HepG2 (cell line): ENCODE data around the gene SLCO4A1. TPM values are rescaled to one million over a fixed set of nuclear protein-coding genes. Genes with fewer than 3 reads are reported as not detected.

Experiments used
- ATAC-seq: fragments of 200-7000 bp; cut with Tn5 transposase; 3 replicates; pipeline ENCODE4 v1.9.1; 2020; ENCODE audit warnings: mild to moderate bottlenecking, moderate library complexity
- BruUV-seq: library from RNA; stranded (reverse); fragments of 400-500 nt; replicated peaks from 2 replicates; lab custom pipeline; 2021; lab: Mats Ljungman, UMichigan
- CTCF ChIA-PET: fragments of 300-600 bp; formaldehyde crosslinking; extraction: SDS; loops from one replicate; lab custom pipeline; 2021; ENCODE audit warnings: low total read pairs, inconsistent platforms, low intra/inter-chr PET ratio; lab: Yijun Ruan, JAX
- POLR2A ChIA-PET: fragments of 350-600 bp; sonication (Branson Sonifier 250); formaldehyde crosslinking; loops from one replicate; lab custom pipeline; 2020; ENCODE audit warnings: antibody characterized with exemption, inconsistent platforms; lab: Yijun Ruan, JAX
- DNase-seq: peaks from one replicate; pipeline ENCODE4 v3.0.0-alpha.2; 2015; ENCODE audit warnings: low spot score
- FAIRE-seq: peaks from 3 replicates; lab custom pipeline; 2011; peaks lifted over from hg19 to GRCh38; lab: Jason Lieb, UNC
- H2AFZ ChIP-seq: one replicate; pipeline ENCODE4 v1.6.1; 2011; ENCODE audit warnings: low read length, inconsistent platforms
- H3K27ac ChIP-seq: fragments of 300-600 bp; 3 replicates; pipeline ENCODE4 v1.8.0; 2011; ENCODE audit warnings: mixed run types, mild to moderate bottlenecking, mixed read lengths, low read length, inconsistent platforms; ENCODE audit not compliant: insufficient read depth; ENCODE audit errors: extremely low read length
- H3K27me3 ChIP-seq, 2 experiments: fragments of 200-600 bp in 1 of 2; 2 replicates in 1 of 2; 3 replicates in 1 of 2; pipeline versions ENCODE4 v1.6.0 to v1.8.0; 2011; ENCODE audit warnings: low read length in 2 of 2, mild to moderate bottlenecking in 2 of 2, moderate library complexity in 2 of 2, inconsistent platforms in 1 of 2; ENCODE audit not compliant: insufficient read depth in 2 of 2, control insufficient read depth in 1 of 2
- H3K36me3 ChIP-seq, 2 experiments: fragments of 200-600 bp in 1 of 2; replicated peaks in 1 of 2; 2 replicates in 1 of 2; 3 replicates in 1 of 2; pipeline versions ENCODE4 v1.5.1 to v1.8.0; 2011; ENCODE audit warnings: low read length in 2 of 2, inconsistent platforms in 1 of 2; ENCODE audit not compliant: insufficient read depth in 2 of 2, control insufficient read depth in 1 of 2
- H3K4me1 ChIP-seq: 2 replicates; pipeline ENCODE4 v1.5.1; 2012; ENCODE audit warnings: low read length, inconsistent platforms; ENCODE audit not compliant: insufficient read depth
- H3K4me2 ChIP-seq: 2 replicates; pipeline ENCODE4 v1.6.0; 2011; ENCODE audit warnings: low read depth, low read length, inconsistent platforms
- H3K4me3 ChIP-seq, 3 experiments: fragments of 200-600 bp in 1 of 3; sonication (generic), shearing (Covaris generic) in 1 of 3; replicated peaks in 1 of 3; 2 replicates each; pipeline ENCODE4 v1.5.1; 2011 to 2016; ENCODE audit warnings: low read length in 3 of 3, inconsistent platforms in 2 of 3, low read depth in 2 of 3, mild to moderate bottlenecking in 2 of 3, control low read depth in 1 of 3, mixed read lengths in 1 of 3; ENCODE audit not compliant: insufficient read depth in 1 of 3
- H3K79me2 ChIP-seq: one replicate; pipeline ENCODE4 v1.6.1; 2011; ENCODE audit warnings: low read length, inconsistent platforms; ENCODE audit not compliant: insufficient read depth
- H3K9ac ChIP-seq: 2 replicates; pipeline ENCODE4 v1.6.0; 2011; ENCODE audit warnings: mild to moderate bottlenecking, low read depth, low read length, inconsistent platforms; ENCODE audit not compliant: insufficient read depth
- H3K9me3 ChIP-seq: 2 replicates; pipeline ENCODE4 v1.5.1; 2012; ENCODE audit warnings: mild to moderate bottlenecking, low read length
- H4K20me1 ChIP-seq: 2 replicates; pipeline ENCODE4 v1.6.0; 2011; ENCODE audit warnings: inconsistent platforms, mild to moderate bottlenecking, low read length, moderate library complexity; ENCODE audit not compliant: insufficient read depth
- CC2D1A ChIP-seq: sonication (generic); formaldehyde crosslinking; IDR thresholded peaks from 2 replicates; pipeline ENCODE4 v1.8.1; 2023; ENCODE audit warnings: mild to moderate bottlenecking, missing genetic modification reagents
- FIP1L1 ChIP-seq: fragments of 200-400 bp; formaldehyde crosslinking; IDR thresholded peaks from 2 replicates; pipeline ENCODE4 v1.6.1; 2018; ENCODE audit warnings: low read depth, mild to moderate bottlenecking, low read length, moderate library complexity, borderline replicate concordance; ENCODE audit not compliant: insufficient read depth
- GABPA ChIP-seq, 2 experiments: IDR thresholded peaks; 2 replicates each; pipeline ENCODE4 v1.6.1; 2011 to 2016; ENCODE audit warnings: low read depth in 2 of 2, low read length in 1 of 2, missing biosample characterization in 1 of 2, missing genetic modification characterization in 1 of 2
- KLF15 ChIP-seq: sonication (generic); formaldehyde crosslinking; IDR thresholded peaks from 2 replicates; pipeline ENCODE4 v1.8.1; 2023; ENCODE audit warnings: borderline replicate concordance, mild to moderate bottlenecking, inconsistent platforms, missing genetic modification reagents, mixed read lengths
- NFRKB ChIP-seq: fragments of 450-650 bp; IDR thresholded peaks from 2 replicates; pipeline ENCODE4 v1.6.1; 2017
- SMARCC2 ChIP-seq: fragments of 450-650 bp; IDR thresholded peaks from 2 replicates; pipeline ENCODE4 v1.6.1; 2017; ENCODE audit warnings: antibody characterized with exemption, mild to moderate bottlenecking
- WIZ ChIP-seq: sonication (generic); formaldehyde crosslinking; IDR thresholded peaks from 2 replicates; pipeline ENCODE4 v1.5.1; 2020; ENCODE audit warnings: mild to moderate bottlenecking, missing genetic modification reagents
- XRCC5 ChIP-seq: fragments of 200-400 bp; formaldehyde crosslinking; optimal IDR thresholded peaks from 2 replicates; pipeline ENCODE3; 2017; ENCODE audit warnings: mild to moderate bottlenecking, low read length
- ZBTB38 ChIP-seq: sonication (generic); formaldehyde crosslinking; IDR thresholded peaks from 2 replicates; pipeline ENCODE4 v1.5.1; 2020; ENCODE audit warnings: mild to moderate bottlenecking, missing genetic modification reagents
- ZFP37 ChIP-seq: sonication (generic); formaldehyde crosslinking; IDR thresholded peaks from 2 replicates; pipeline ENCODE4 v1.4.0; 2020; ENCODE audit warnings: missing genetic modification reagents, borderline replicate concordance
- ZNF292 ChIP-seq: sonication (generic); formaldehyde crosslinking; IDR thresholded peaks from 2 replicates; pipeline ENCODE4 v1.8.1; 2022; ENCODE audit warnings: mild to moderate bottlenecking, low read depth, missing genetic modification reagents, borderline replicate concordance
- ZNF556 ChIP-seq: sonication (generic); formaldehyde crosslinking; IDR thresholded peaks from 2 replicates; pipeline ENCODE4 v1.4.0; 2020; ENCODE audit warnings: mild to moderate bottlenecking, missing genetic modification reagents, borderline replicate concordance
- ZNF670 ChIP-seq: sonication (generic); formaldehyde crosslinking; IDR thresholded peaks from 2 replicates; pipeline ENCODE4 v1.8.0; 2022; ENCODE audit warnings: mild to moderate bottlenecking, missing genetic modification reagents, borderline replicate concordance
- ZNF703 ChIP-seq: sonication (generic); formaldehyde crosslinking; IDR thresholded peaks from 2 replicates; pipeline ENCODE4 v1.5.1; 2020; ENCODE audit warnings: missing genetic modification reagents, mild to moderate bottlenecking, moderate library complexity, borderline replicate concordance
- WGBS: methylation state at CpG from one replicate; pipeline ENCODE4 v1.1.6; 2017; ENCODE audit warnings: low lambda C conversion rate; 5-methylcytosine and 5-hydroxymethylcytosine counted together
- in situ Hi-C: cut with HindIII; loops from 2 replicates; pipeline ENCODE4 v1.10.0; 2017; ENCODE audit warnings: low pct_unique_long_range_greater_than_20kb; ENCODE audit not compliant: extremely low pct_ligation_motif_present
- intact Hi-C: fragments of 100-400 bp; cut with micrococcal nuclease; formaldehyde crosslinking; loops from one replicate; pipeline ENCODE4 v1.10.0; 2022; ENCODE audit not compliant: unreplicated experiment
- polyA plus RNA-seq, 8 experiments: library from polyadenylated mRNA; depleted of rRNA in 3 of 8; stranded (reverse) in 7 of 8; unstranded in 1 of 8; fragments of >200 nt; fragmentation: Illumina TruSeq in 4 of 8; extraction: Trizol in 4 of 8; gene quantifications; 2 replicates each; pipeline versions ENCODE4 v1.2.1 to v1.2.3, GENCODE V29; 2011 to 2016; ENCODE audit warnings: low read depth in 4 of 8, missing spikeins in 1 of 8, mixed read lengths in 1 of 8; ENCODE audit not compliant: insufficient read depth in 1 of 8
- total RNA-seq, 5 experiments: library from RNA; depleted of rRNA; stranded (reverse); fragments of >200 nt; fragmentation: Illumina TruSeq; extraction: Trizol; gene quantifications; 2 replicates each; pipeline ENCODE4 v1.2.3, GENCODE V29; 2016; ENCODE audit warnings: low read depth in 1 of 5
- TF ChIP-seq, protein P1 (sequence below): sonication (generic); formaldehyde crosslinking; IDR thresholded peaks from 2 replicates; pipeline ENCODE4 v1.4.0; 2020; ENCODE audit warnings: mild to moderate bottlenecking, missing genetic modification reagents
- TF ChIP-seq, protein P2 (sequence below): sonication (generic); formaldehyde crosslinking; IDR thresholded peaks from 2 replicates; pipeline ENCODE4 v1.4.0; 2020; ENCODE audit warnings: mild to moderate bottlenecking, missing genetic modification reagents

SLCO4A1 gene
- total and polyA plus RNA-seq, 2 of the 13 experiments (the other 11 are each of a cell fraction or from before 2014, with no cell fraction given): 55.5 to 112 TPM

DNA sequence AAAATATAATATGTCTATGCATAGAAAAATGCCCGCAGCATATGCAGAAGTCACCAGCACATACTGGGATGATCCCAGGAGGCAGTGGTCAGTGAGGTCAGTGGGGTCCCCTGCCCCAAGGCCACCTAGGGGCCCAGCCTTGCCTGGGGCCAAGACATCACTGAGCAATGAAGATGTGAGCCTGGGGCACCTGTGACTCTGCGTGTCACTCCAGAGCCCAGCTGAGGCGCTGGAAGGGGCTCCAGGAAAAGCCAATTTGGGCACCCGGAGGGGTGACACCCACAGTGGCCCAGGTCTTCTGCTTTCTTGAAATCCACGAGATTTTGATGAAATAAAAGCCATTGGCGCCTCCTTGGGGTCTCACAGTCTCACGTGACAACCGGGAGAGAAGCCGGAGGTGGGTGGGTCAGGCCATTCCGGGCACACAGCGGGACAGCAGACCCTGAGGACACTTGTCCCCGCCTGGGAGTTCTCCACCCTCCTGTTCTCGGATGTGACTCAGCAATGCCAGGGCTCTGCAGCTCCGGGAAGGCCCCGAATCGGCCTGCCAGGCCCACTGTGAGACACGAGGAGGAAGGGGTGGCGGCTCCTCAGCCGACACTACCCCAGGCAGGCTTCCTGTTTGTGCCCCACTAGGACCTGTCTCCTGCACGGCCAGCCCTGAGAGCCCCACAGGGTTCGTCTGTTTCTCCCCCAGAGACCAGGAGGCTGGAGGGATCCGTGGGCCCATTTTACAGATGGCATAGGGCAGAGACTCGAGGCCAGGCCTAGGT lies 24.4 kb upstream of the SLCO4A1 start (continued):
- TF ChIP-seq XRCC5: peak; percentile 26
- no peak for TF ChIP-seq WIZ
- no peak for TF ChIP-seq NFRKB
- TF ChIP-seq CC2D1A (CRISPR knock-in tag): 0 out of 2 replicates have a peak, but pooled peaks have one; percentile 52

DNA sequence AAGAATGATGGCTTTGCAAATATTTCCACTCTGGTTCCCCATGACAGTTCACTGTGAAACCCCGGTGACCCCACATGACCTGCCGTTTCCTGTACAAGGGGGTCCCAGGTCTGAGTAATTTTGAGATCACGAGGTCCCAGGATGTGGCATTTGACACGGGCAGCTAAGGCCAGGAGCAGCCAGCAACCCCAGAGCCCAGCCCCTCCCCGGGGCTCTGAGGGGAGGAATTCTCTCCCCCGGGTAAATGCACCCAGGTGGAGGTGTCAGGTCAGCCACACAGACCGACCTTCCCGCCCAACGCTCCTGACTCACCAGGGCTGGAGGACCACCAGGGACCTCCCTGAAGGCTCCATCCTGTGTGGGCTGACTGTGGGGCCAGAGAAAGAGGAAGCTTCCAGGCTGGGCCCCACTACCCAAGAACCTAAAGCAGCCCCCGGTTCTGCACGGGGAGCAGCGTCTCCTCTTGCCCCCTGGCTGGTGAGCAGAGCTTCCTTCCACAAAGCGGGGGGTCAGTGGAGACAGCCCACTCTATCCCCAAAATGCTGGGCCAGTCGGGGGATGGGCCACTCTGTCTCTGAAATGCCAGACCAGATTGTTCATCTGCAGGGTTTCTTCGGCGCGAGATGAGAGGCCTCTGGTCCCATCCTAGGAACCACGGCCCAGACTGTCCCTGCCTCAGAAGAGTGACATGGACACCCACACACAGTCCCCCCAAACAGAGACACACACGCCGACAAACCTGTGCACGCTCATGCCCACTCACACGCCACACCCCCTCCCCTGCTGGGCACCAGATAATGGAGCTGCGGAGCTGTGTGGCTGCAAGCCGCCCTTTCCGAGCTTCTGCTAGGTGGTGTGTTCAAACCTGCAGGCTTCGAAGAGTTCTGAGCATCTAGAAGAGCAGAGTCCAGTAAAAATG lies 23.4 kb upstream of the SLCO4A1 start:
- H4K20me1 ChIP-seq: no peaks in the 10 kb centered on the region
- no peak overlapping the region for H2AFZ ChIP-seq
- DNase-seq (no peak), FAIRE-seq (no peak), ATAC-seq (no peak)
- peak overlapping the region in 2 of 3 experiments; percentile 12 to 57; a peak in 2 of 6 replicates for H3K4me3 ChIP-seq
- H3K27me3 ChIP-seq: peaks cover 5 to 34% of the 10 kb centered on the region in 2 experiments; a peak in 4 of 5 replicates
- H3K4me1 ChIP-seq: peaks cover 57% of the 10 kb centered on the region
- H3K36me3 ChIP-seq: no peaks in the 10 kb centered on the region
- no peaks in the 10 kb centered on the region for H3K79me2 ChIP-seq
- intact Hi-C loops: loop anchor here (5.0 kb wide), 1 partner anchor 207 kb away; no protein-coding TSS in a partner anchor
- H3K9ac ChIP-seq: peak overlapping the region; percentile 33; the same call in 1 of the 2 replicates
- in situ Hi-C loops: loop anchor here (5.0 kb wide), 1 partner anchor 117 kb away; no protein-coding TSS in a partner anchor
- no peaks in the 10 kb centered on the region for H3K9me3 ChIP-seq
- 41% methylated on average over 23 of the region's 26 CpGs for WGBS
- no peak overlapping the region for H3K27ac ChIP-seq
- peak overlapping the region; percentile 65; the same call in 1 of the 2 replicates for H3K4me2 ChIP-seq
- CTCF ChIA-PET: interaction anchor here (3.5 kb wide), 1 partner anchor 119 kb away, joined by 27 read pairs; no protein-coding TSS in a partner anchor
- no TSS peak for BruUV-seq
- POLR2A ChIA-PET: interaction anchor here (0.9 kb wide), 1 partner anchor 175 kb away, joined by 3 read pairs; no protein-coding TSS in a partner anchor
- TF ChIP-seq FIP1L1 (no peak), KLF15 (CRISPR knock-in tag) (no peak), ZFP37 (CRISPR knock-in tag) (no peak), ZBTB38 (CRISPR knock-in tag) (peak; percentile 76; the same call in 1 of the 2 replicates), ZNF703 (CRISPR knock-in tag) (no peak), SMARCC2 (no peak), ZNF292 (CRISPR knock-in tag) (no peak), GABPA (IDR thresholded peaks at IDR 0.05; ENCODE audit: low read depth, low read length) (no peak), GABPA (CRISPR knock-in tag; IDR thresholded peaks at IDR 0.05; ENCODE audit: low read depth) (no peak), ZNF670 (CRISPR knock-in tag) (no peak), ZNF556 (CRISPR knock-in tag) (no peak)
- TF ChIP-seq, protein P1, sequence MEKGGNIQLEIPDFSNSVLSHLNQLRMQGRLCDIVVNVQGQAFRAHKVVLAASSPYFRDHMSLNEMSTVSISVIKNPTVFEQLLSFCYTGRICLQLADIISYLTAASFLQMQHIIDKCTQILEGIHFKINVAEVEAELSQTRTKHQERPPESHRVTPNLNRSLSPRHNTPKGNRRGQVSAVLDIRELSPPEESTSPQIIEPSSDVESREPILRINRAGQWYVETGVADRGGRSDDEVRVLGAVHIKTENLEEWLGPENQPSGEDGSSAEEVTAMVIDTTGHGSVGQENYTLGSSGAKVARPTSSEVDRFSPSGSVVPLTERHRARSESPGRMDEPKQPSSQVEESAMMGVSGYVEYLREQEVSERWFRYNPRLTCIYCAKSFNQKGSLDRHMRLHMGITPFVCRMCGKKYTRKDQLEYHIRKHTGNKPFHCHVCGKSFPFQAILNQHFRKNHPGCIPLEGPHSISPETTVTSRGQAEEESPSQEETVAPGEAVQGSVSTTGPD: no peak
- TF ChIP-seq, protein P2, sequence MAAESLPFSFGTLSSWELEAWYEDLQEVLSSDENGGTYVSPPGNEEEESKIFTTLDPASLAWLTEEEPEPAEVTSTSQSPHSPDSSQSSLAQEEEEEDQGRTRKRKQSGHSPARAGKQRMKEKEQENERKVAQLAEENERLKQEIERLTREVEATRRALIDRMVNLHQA (CRISPR knock-in tag): no peak
